Lower leg skin (tissue), 4 donors: ENCODE results near the gene FAM187B. TPM values are rescaled to one million over a fixed set of nuclear protein-coding genes. Genes with fewer than 3 reads are reported as not detected.

Experiments used
- DNase-seq, 2 donors: peaks; one replicate each; pipeline ENCODE4 v3.0.0-alpha.2; 2019; ENCODE audit warnings: low spot score in 2 of 2
- H3K4me3 ChIP-seq: fragments of 200-600 bp; sonication (generic); 2 replicates; pipeline ENCODE4 v1.5.1; 2017; ENCODE audit warnings: mild to moderate bottlenecking, low read depth; ENCODE audit not compliant: poor library complexity, severe bottlenecking
- POLR2A ChIP-seq, 2 donors: fragments of 450-650 bp; IDR thresholded peaks; one replicate each; pipeline ENCODE4 v1.6.1; 2016 to 2017; ENCODE audit warnings: antibody characterized with exemption in 2 of 2, mild to moderate bottlenecking in 1 of 2, moderate library complexity in 1 of 2
- WGBS, 2 donors: methylation state at CpG; one replicate each; pipeline ENCODE4 v1.1.5; 2018; 5-methylcytosine and 5-hydroxymethylcytosine counted together
- intact Hi-C: fragments of 100-400 bp; cut with DNase I; formaldehyde crosslinking; loops from one replicate; pipeline ENCODE4 v1.15.0; 2023; ENCODE audit warnings: low total_unique reads
- total RNA-seq, 4 donors: library from RNA; depleted of rRNA; stranded (reverse); fragments of >200 nt; gene quantifications; one replicate each; pipeline ENCODE4 v1.1.0, GENCODE V29; 2016
- TF ChIP-seq, protein P1 (sequence below), 3 donors: fragments of 450-650 bp; IDR thresholded peaks; one replicate each; pipeline ENCODE4 v1.5.1; 2016; ENCODE audit warnings: antibody characterized with exemption in 3 of 3, mild to moderate bottlenecking in 3 of 3, moderate library complexity in 2 of 3

The FAM187B gene
- total RNA-seq, result not detected

DNA sequence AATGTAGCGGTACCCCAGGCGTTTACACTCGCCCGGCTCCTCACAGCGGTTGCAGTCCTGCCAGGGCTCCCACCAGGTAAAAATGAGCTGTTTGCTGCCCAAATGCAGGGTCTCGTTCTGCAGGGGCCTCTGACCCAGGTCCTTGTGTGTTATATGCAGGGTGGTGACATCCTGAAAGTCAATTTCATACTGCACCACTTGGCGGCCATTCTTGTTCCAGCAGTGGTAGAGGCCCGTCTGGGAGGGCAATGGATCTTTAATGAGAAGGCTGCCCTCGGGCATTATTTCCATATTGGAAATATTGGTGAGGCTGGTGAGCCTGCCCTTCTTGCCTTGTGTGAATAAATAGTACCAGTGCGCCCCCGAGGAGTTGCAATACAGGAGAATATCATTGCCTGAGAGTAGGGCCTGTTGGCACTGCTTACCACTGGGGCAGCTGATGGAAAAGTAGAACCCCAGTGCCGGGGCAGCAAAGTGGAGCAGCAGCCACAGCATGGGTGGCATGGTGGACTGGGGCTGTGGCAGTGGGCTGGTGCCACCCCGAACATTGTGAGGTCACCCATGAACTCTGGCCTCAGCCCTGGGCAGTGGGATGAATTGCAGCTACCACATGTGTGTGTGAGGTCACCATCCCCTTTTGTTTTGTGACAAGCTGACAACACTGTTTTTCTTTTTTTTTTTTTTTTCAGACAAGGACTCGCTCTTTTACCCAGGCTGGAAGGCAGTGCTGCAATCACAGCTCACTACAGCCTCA lies at the start of gene FAM187B:
TSS of gene FAM187B (minus strand) at position 563 of the 754 bp plus-strand sequence. CDS start at position 504, 59 bp downstream.
- no peak within 1 kb of the TSS for H3K4me3 ChIP-seq
- WGBS, 2 donors, result 89 to 92% methylated on average over 14 of the region's 14 CpGs
- TF ChIP-seq, protein P1, sequence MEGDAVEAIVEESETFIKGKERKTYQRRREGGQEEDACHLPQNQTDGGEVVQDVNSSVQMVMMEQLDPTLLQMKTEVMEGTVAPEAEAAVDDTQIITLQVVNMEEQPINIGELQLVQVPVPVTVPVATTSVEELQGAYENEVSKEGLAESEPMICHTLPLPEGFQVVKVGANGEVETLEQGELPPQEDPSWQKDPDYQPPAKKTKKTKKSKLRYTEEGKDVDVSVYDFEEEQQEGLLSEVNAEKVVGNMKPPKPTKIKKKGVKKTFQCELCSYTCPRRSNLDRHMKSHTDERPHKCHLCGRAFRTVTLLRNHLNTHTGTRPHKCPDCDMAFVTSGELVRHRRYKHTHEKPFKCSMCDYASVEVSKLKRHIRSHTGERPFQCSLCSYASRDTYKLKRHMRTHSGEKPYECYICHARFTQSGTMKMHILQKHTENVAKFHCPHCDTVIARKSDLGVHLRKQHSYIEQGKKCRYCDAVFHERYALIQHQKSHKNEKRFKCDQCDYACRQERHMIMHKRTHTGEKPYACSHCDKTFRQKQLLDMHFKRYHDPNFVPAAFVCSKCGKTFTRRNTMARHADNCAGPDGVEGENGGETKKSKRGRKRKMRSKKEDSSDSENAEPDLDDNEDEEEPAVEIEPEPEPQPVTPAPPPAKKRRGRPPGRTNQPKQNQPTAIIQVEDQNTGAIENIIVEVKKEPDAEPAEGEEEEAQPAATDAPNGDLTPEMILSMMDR (IDR thresholded peaks at IDR 0.05), result no peak
- TF ChIP-seq POLR2A (IDR thresholded peaks at IDR 0.05), result no peak
- intact Hi-C loops, result no loop called here
- peak in 1 of 2 donors; percentile 68 for DNase-seq

DNA sequence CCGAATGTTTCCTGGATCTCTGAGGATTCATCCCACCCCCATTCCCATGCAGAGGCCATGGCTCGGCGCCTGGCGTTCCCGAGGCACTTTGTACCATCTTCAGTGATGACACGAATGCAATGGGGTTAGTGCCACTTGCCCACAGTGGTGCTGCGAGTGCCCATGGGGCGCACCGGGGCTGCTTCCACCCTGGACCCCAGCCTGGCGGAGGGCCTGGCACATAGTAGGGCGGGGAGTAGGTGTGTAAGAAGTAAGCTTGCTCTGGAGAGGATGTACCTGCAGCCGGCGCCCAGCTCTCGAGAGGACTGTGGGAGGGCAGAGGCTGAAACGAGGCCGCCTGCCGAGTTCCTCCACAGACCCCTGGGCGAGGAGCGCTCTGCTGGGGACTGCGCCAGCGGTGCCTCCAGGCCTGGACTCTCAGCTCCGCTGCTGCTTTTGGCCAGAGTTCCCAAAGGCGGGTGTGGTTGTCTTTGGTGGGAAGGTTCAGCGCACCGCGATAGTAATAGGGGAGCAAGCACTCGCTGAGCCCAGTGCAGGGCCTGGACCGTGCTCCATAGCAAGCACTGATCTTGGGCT lies 48.3 kb upstream of the FAM187B start:
- intact Hi-C loops, result no loop called here
- WGBS, 2 donors, result 74 to 77% methylated on average over 28 of the region's 28 CpGs
- H3K4me3 ChIP-seq, result no peak overlapping the region
- DNase-seq, result no peak
- no peak for TF ChIP-seq POLR2A (IDR thresholded peaks at IDR 0.05)
- TF ChIP-seq, protein P1 (IDR thresholded peaks at IDR 0.05), result no peak

DNA sequence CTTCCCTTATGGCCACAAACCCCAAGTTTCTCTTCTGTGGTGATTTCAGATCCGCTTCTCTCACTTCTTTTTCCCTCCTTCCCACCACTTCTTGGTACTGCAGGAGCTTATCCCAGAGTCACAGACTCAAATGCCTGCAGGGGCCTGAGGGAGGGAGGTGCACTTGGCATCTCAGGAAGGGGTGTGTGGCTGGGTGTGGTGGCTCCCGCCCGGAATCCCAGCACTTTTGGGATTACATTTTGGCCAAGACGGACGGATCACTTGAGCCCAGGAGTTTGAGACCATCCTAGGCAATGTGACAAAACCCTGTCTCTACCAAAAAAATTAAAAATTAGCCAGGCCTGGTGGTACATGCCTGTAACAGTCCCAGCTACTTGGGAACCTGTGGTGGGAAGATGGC lies 45.8 kb upstream of the FAM187B start:
- 27 to 37% methylated on average over 5 of the region's 5 CpGs for WGBS, 2 donors
- intact Hi-C loops, result no loop called here
- DNase-seq, result no peak
- H3K4me3 ChIP-seq, result no peak overlapping the region
- TF ChIP-seq, protein P1 (IDR thresholded peaks at IDR 0.05), result no peak
- TF ChIP-seq POLR2A (IDR thresholded peaks at IDR 0.05), result no peak

DNA sequence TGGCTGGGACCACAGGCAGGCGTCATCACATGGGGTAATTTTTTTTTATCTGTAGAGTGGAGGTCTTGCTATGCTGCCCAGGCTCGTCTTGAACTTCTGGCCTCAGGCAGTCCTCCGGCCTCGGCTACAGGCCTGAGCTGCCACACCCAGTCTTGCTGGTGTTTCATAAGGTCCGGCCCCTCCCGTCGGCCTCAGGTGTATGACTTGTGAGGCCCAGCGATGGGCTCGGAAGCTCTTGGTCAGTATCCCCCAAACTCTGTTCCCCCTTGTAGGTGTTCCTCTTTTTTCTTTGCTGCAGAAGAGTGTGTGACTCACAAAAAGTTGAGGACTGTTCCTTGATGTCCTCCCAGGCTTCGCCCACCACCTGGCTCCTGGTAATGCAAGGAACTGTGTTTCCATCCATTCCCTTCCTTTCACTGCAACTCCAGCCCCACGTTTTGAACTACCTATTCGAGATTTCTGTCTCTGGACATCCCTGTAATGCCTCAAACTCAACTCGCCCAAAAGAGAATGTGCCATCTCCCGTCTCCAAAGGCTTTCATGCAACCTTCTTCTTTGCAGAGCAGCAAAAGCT lies 45.2 kb upstream of the FAM187B start:
- TF ChIP-seq POLR2A (IDR thresholded peaks at IDR 0.05), result no peak
- TF ChIP-seq, protein P1 (IDR thresholded peaks at IDR 0.05), result no peak
- intact Hi-C loops, result no loop called here
- no peak for DNase-seq
- 60 to 63% methylated on average over 14 of the region's 14 CpGs for WGBS, 2 donors
- H3K4me3 ChIP-seq, result no peak overlapping the region

DNA sequence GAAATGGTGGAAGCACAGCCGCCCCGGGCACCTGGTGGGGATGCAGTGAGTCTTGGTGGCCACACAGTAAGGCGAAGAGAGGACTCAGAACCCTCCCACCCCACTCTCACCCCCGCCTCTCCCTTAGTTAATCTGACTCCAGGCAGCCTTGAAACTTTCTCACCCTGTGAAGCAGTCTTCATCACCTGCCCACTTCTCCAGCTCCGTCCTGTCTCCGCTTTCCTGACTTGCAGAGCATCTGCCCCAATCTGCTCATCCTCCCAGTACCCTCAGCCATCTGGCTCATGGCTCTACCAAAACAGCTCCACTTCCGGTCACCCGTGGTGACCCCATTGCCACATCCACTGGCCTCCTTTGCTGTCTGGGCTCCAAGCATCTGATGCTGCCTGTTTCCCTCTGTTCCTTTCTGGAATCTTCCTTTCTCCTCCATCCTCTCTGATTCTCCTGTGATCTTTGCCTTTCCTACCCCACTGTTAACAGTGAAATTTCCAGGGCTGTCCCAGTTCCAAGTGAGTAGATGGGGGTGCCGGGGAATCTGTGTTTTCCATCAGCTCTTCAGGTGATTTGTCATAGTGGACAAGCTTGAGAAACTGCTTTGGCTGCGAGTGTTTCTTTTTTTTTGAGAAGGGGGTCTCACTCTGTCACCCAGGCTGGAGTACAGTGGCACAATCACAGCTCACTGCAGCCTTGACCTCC lies 44.6 kb upstream of the FAM187B start:
- no peak for DNase-seq
- TF ChIP-seq, protein P1 (IDR thresholded peaks at IDR 0.05), result no peak
- TF ChIP-seq POLR2A (IDR thresholded peaks at IDR 0.05), result no peak
- no peak overlapping the region for H3K4me3 ChIP-seq
- intact Hi-C loops, result no loop called here
- 83 to 90% methylated on average over 10 of the region's 10 CpGs for WGBS, 2 donors
